A549 (cell line): Measurements from ENCODE around the gene PEPD.

ENCODE experiments used
- BHLHE40 ChIP-seq: IDR thresholded peaks from 2 replicates; pipeline ENCODE4 v1.6.1; 2012; ENCODE audit warnings: low read depth, low read length, inconsistent platforms
- CEBPB ChIP-seq, 2 experiments: fragments of >200 bp in 1 of 2; sonication (Bioruptor Twin) in 1 of 2; formaldehyde crosslinking in 1 of 2; IDR thresholded peaks; 2 replicates each; pipeline ENCODE4 v1.6.1; 2012 to 2016
- EP300 ChIP-seq, 2 experiments: fragments of >200 bp; sonication (Bioruptor Twin); formaldehyde crosslinking; IDR thresholded peaks; 2 replicates in 1 of 2; 3 replicates in 1 of 2; pipeline ENCODE4 v1.6.1; 2016 to 2017
- KDM5A ChIP-seq: fragments of 200-600 bp; sonication (generic); IDR thresholded peaks from 2 replicates; pipeline ENCODE4 v1.6.1; 2016; ENCODE audit warnings: antibody characterized with exemption, mild to moderate bottlenecking
- MYC ChIP-seq: IDR thresholded peaks from 2 replicates; pipeline ENCODE4 v1.6.1; 2012; ENCODE audit warnings: mild to moderate bottlenecking, inconsistent platforms, low read length, improper control_type of control experiment, borderline replicate concordance
- POLR2A ChIP-seq: IDR thresholded peaks from 2 replicates; pipeline ENCODE4 v1.6.1; 2012; ENCODE audit warnings: mild to moderate bottlenecking, low read length
- RAD21 ChIP-seq, 2 experiments: fragments of >200 bp in 1 of 2; sonication (Bioruptor Twin) in 1 of 2; formaldehyde crosslinking in 1 of 2; IDR thresholded peaks in 1 of 2; conservative IDR thresholded peaks in 1 of 2; 2 replicates in 1 of 2; 3 replicates in 1 of 2; pipeline ENCODE4 v1.6.1; 2012 to 2018; ENCODE audit warnings: inconsistent platforms in 1 of 2
- ZNF302 ChIP-seq: fragments of 250-450 bp; sonication (Bioruptor Pico); IDR thresholded peaks from 2 replicates; pipeline ENCODE4 v1.9.0; 2021; ENCODE audit warnings: inconsistent platforms, mild to moderate bottlenecking, moderate library complexity
- TF ChIP-seq, protein P1 (sequence below): fragments of 250-450 bp; sonication (Bioruptor Pico); IDR thresholded peaks from 2 replicates; pipeline ENCODE4 v1.5.0; 2021; ENCODE audit warnings: mild to moderate bottlenecking, moderate library complexity, borderline replicate concordance
- TF ChIP-seq, protein P2 (sequence below): fragments of >200 bp; sonication (Bioruptor Twin); formaldehyde crosslinking; IDR thresholded peaks from 3 replicates; pipeline ENCODE4 v1.5.1; 2016
- TF ChIP-seq, protein P3 (sequence below): fragments of 450-650 bp; IDR thresholded peaks from 2 replicates; pipeline ENCODE4 v1.6.1; 2014; ENCODE audit warnings: antibody characterized with exemption
- TF ChIP-seq, protein P4 (sequence below): fragments of 200-600 bp; sonication (generic); IDR thresholded peaks from 2 replicates; pipeline ENCODE4 v1.6.1; 2016; ENCODE audit warnings: antibody characterized with exemption, mild to moderate bottlenecking, moderate library complexity

DNA sequence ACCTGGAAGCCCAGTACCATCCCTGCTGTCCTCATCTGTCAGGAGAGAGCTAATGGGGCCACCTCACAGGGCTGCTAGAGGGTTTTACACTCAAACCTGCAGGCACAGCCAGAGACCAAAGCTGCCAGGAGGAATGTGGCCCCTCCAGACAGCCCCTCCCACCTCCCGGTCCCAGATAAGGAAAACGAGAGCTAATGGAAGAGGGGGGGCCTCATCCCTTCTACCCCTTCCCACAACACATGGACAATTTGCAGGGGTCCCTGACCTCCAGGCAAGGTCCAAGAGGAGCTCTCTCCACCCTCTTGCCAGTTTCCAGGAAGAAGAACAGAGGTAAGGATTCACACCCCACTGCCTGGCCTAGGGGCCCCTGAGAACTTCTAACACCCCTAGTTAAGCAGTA is 1.6 kb upstream of the PEPD start:
- no peak for TF ChIP-seq ZNF302 (CRISPR knock-in tag)
- TF ChIP-seq, protein P1, sequence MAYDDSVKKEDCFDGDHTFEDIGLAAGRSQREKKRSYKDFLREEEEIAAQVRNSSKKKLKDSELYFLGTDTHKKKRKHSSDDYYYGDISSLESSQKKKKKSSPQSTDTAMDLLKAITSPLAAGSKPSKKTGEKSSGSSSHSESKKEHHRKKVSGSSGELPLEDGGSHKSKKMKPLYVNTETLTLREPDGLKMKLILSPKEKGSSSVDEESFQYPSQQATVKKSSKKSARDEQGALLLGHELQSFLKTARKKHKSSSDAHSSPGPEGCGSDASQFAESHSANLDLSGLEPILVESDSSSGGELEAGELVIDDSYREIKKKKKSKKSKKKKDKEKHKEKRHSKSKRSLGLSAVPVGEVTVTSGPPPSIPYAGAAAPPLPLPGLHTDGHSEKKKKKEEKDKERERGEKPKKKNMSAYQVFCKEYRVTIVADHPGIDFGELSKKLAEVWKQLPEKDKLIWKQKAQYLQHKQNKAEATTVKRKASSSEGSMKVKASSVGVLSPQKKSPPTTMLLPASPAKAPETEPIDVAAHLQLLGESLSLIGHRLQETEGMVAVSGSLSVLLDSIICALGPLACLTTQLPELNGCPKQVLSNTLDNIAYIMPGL (CRISPR knock-in tag) = no peak
- TF ChIP-seq, protein P2, sequence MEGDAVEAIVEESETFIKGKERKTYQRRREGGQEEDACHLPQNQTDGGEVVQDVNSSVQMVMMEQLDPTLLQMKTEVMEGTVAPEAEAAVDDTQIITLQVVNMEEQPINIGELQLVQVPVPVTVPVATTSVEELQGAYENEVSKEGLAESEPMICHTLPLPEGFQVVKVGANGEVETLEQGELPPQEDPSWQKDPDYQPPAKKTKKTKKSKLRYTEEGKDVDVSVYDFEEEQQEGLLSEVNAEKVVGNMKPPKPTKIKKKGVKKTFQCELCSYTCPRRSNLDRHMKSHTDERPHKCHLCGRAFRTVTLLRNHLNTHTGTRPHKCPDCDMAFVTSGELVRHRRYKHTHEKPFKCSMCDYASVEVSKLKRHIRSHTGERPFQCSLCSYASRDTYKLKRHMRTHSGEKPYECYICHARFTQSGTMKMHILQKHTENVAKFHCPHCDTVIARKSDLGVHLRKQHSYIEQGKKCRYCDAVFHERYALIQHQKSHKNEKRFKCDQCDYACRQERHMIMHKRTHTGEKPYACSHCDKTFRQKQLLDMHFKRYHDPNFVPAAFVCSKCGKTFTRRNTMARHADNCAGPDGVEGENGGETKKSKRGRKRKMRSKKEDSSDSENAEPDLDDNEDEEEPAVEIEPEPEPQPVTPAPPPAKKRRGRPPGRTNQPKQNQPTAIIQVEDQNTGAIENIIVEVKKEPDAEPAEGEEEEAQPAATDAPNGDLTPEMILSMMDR = no peak
- TF ChIP-seq MYC = no peak
- no peak for TF ChIP-seq RAD21 (conservative IDR thresholded peaks at IDR 0.05 in 1 of 2, IDR thresholded peaks at IDR 0.05 in 1 of 2)
- TF ChIP-seq, protein P3, sequence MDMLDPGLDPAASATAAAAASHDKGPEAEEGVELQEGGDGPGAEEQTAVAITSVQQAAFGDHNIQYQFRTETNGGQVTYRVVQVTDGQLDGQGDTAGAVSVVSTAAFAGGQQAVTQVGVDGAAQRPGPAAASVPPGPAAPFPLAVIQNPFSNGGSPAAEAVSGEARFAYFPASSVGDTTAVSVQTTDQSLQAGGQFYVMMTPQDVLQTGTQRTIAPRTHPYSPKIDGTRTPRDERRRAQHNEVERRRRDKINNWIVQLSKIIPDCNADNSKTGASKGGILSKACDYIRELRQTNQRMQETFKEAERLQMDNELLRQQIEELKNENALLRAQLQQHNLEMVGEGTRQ = no peak
- TF ChIP-seq CEBPB (IDR thresholded peaks at IDR 0.05) = no peak
- TF ChIP-seq, protein P4, sequence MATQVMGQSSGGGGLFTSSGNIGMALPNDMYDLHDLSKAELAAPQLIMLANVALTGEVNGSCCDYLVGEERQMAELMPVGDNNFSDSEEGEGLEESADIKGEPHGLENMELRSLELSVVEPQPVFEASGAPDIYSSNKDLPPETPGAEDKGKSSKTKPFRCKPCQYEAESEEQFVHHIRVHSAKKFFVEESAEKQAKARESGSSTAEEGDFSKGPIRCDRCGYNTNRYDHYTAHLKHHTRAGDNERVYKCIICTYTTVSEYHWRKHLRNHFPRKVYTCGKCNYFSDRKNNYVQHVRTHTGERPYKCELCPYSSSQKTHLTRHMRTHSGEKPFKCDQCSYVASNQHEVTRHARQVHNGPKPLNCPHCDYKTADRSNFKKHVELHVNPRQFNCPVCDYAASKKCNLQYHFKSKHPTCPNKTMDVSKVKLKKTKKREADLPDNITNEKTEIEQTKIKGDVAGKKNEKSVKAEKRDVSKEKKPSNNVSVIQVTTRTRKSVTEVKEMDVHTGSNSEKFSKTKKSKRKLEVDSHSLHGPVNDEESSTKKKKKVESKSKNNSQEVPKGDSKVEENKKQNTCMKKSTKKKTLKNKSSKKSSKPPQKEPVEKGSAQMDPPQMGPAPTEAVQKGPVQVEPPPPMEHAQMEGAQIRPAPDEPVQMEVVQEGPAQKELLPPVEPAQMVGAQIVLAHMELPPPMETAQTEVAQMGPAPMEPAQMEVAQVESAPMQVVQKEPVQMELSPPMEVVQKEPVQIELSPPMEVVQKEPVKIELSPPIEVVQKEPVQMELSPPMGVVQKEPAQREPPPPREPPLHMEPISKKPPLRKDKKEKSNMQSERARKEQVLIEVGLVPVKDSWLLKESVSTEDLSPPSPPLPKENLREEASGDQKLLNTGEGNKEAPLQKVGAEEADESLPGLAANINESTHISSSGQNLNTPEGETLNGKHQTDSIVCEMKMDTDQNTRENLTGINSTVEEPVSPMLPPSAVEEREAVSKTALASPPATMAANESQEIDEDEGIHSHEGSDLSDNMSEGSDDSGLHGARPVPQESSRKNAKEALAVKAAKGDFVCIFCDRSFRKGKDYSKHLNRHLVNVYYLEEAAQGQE = no peak
- 0 out of 2 replicates have a peak, but pooled peaks have one; percentile 11 for TF ChIP-seq POLR2A
- TF ChIP-seq KDM5A = no peak
- TF ChIP-seq EP300 (IDR thresholded peaks at IDR 0.05) = no peak
- no peak for TF ChIP-seq BHLHE40
